ENCODE data around the gene NLN. TPM values are rescaled to one million over a fixed set of nuclear protein-coding genes. Genes with fewer than 3 reads are reported as not detected.

The NLN gene
- total RNA-seq, 4 donors from 2014 or later = 8.7 to 11.9 (median 9.1) TPM

DNA sequence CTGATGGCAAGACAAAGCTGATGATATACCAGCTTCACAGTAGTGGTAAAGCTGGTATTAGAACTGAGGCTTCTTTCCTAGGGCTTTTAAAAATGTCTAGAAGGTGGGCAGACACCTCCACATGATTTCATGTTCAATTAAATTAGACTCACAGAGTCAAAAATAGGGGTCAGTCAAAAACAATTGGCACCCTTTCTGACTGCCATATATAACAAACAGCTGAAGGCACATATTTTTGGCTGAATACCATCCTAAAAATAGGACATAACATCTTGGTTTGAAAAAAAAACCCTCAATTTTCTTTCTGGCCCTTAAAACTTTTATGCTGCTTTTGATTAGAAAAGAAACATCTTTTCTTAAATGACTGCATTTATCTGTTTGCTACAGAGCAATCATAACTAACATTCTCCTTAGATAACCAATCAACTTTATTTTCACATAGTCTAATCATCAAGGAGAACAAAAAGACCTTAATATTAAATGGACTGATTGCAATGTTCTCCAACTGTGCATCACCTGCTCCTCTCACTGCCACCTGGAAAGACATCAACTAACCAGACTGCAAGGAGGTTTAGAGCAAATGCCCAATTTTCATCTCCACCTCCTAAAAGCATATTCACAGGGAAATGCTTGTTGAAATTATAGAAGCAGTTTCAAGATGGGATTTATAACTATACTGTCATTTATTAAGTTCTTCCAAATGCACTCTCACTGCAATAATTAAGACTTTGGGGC, 3.3 kb upstream of the NLN start:
- H3K27me3 ChIP-seq = no peaks in the 10 kb centered on the region
- H3K4me3 ChIP-seq = no peak overlapping the region
- no peak for DNase-seq (ENCODE audit: extremely low spot score)
- peaks cover 10 to 22% (median 18%) of the 10 kb centered on the region in 4 donors for H3K4me1 ChIP-seq
- intact Hi-C loops (cut with DNase I) = no loop called here
- no peak for TF ChIP-seq POLR2AphosphoS5 (IDR thresholded peaks at IDR 0.05)
- TF ChIP-seq, protein P1, sequence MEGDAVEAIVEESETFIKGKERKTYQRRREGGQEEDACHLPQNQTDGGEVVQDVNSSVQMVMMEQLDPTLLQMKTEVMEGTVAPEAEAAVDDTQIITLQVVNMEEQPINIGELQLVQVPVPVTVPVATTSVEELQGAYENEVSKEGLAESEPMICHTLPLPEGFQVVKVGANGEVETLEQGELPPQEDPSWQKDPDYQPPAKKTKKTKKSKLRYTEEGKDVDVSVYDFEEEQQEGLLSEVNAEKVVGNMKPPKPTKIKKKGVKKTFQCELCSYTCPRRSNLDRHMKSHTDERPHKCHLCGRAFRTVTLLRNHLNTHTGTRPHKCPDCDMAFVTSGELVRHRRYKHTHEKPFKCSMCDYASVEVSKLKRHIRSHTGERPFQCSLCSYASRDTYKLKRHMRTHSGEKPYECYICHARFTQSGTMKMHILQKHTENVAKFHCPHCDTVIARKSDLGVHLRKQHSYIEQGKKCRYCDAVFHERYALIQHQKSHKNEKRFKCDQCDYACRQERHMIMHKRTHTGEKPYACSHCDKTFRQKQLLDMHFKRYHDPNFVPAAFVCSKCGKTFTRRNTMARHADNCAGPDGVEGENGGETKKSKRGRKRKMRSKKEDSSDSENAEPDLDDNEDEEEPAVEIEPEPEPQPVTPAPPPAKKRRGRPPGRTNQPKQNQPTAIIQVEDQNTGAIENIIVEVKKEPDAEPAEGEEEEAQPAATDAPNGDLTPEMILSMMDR (IDR thresholded peaks at IDR 0.05) = no peak
- TF ChIP-seq EP300 (IDR thresholded peaks at IDR 0.05) = no peak
- TF ChIP-seq POLR2A (IDR thresholded peaks at IDR 0.05; ENCODE audit: low read depth) = no peak
- H3K27ac ChIP-seq (replicated peaks in 1 of 4) = no peak overlapping the region
- peaks cover 0 to 15% (median 2%) of the 10 kb centered on the region in 4 donors for H3K36me3 ChIP-seq
- H3K9me3 ChIP-seq = no peaks in the 10 kb centered on the region

DNA sequence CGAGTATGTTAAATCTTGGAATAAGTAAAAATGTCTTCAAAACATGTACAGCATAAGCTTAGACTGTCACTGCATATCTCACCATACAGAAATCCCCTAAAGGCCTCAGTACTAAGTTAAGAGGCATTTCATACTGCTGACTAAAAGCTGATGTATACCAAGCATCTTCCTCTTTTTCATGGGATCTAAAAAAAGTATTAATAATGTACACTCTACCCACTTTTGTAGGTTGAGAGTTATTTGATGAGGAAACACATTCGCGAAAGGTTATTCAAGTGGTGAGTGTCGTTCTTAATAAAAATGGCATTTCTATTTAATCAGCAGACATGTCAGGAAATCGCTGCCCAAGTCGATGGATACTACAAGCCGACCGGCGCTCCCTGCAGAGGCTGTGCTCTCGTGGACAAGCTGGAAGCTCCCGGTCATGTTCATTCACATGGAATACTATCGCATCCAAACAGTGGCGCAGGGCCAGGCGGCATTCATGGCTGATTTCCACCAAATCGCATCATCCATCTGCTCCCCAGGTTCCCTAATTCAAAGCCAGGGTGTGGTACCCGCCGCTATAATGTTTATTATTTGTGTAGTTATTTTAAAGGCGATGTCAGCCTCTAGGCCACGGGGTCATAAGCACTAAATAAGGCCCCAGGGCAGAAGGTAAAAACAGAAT, 820 bp upstream of the NLN start:
- H3K9me3 ChIP-seq = no peaks in the 10 kb centered on the region
- intact Hi-C loops (cut with DNase I) = loop anchor here (5.0 kb wide), 2 partner anchors 206 to 421 kb away; partner anchors contain the start of genes ERBIN and SREK1
- H3K36me3 ChIP-seq = peaks cover 0 to 13% (median 0%) of the 10 kb centered on the region in 4 donors
- H3K27ac ChIP-seq (replicated peaks in 1 of 4) = peak overlapping the region; percentile 75 to 86 (median 80)
- no peaks in the 10 kb centered on the region for H3K27me3 ChIP-seq
- H3K4me3 ChIP-seq = peak overlapping the region; percentile 77 to 99 (median 91)
- no peak for TF ChIP-seq POLR2A (IDR thresholded peaks at IDR 0.05; ENCODE audit: low read depth)
- TF ChIP-seq POLR2AphosphoS5 (IDR thresholded peaks at IDR 0.05) = peak in 1 of 2 donors; percentile 20
- TF ChIP-seq, protein P1 (IDR thresholded peaks at IDR 0.05) = no peak
- no peak for TF ChIP-seq EP300 (IDR thresholded peaks at IDR 0.05)
- H3K4me1 ChIP-seq = peaks cover 10 to 35% (median 28%) of the 10 kb centered on the region in 4 donors
- peak; percentile 93 for DNase-seq (ENCODE audit: extremely low spot score)
- 2% methylated on average over 19 of the region's 19 CpGs for WGBS

- H3K36me3 ChIP-seq = peaks cover 0 to 7% (median 0%) of the 10 kb centered on the region in 4 donors
- no peaks in the 10 kb centered on the region for H3K9me3 ChIP-seq
- DNase-seq (ENCODE audit: extremely low spot score) = no peak
- peak overlapping the region; percentile 75 to 86 (median 80) for H3K27ac ChIP-seq (replicated peaks in 1 of 4)
- TF ChIP-seq POLR2AphosphoS5 (IDR thresholded peaks at IDR 0.05) (no peak), POLR2A (IDR thresholded peaks at IDR 0.05; ENCODE audit: low read depth) (no peak), EP300 (IDR thresholded peaks at IDR 0.05) (no peak)
- TF ChIP-seq, protein P1 (IDR thresholded peaks at IDR 0.05) = no peak
- H3K27me3 ChIP-seq = no peaks in the 10 kb centered on the region
- H3K4me1 ChIP-seq = peaks cover 10 to 35% (median 28%) of the 10 kb centered on the region in 4 donors
- intact Hi-C loops (cut with DNase I) = loop anchor here (5.0 kb wide), 2 partner anchors 205 to 420 kb away; partner anchors contain the start of genes ERBIN and SREK1
- 3% methylated on average over 24 of the region's 28 CpGs for WGBS
- H3K4me3 ChIP-seq = peak overlapping the region; percentile 77 to 99 (median 91)
These were observed 784 bp downstream of the NLN start for GRCh38 chr5:65722575-65723403.

- Histone ChIP-seq H3K9me3 (no peaks in the 10 kb centered on the region), H3K36me3 (no peaks in the 10 kb centered on the region), H3K27me3 (no peaks in the 10 kb centered on the region), H3K4me1 (peaks cover 6 to 22% (median 17%) of the 10 kb centered on the region in 4 donors), H3K4me3 (no peak overlapping the region), H3K27ac (replicated peaks in 1 of 4) (no peak overlapping the region)
- no peak for TF ChIP-seq EP300 (IDR thresholded peaks at IDR 0.05)
- TF ChIP-seq POLR2A (IDR thresholded peaks at IDR 0.05; ENCODE audit: low read depth) = no peak
- TF ChIP-seq, protein P1 (IDR thresholded peaks at IDR 0.05) = no peak
- no peak for TF ChIP-seq POLR2AphosphoS5 (IDR thresholded peaks at IDR 0.05)
- intact Hi-C loops (cut with DNase I) = no loop called here
- DNase-seq (ENCODE audit: extremely low spot score) = no peak
- 82% methylated on average over 7 of the region's 7 CpGs for WGBS
These were observed 5.6 kb downstream of the NLN start for GRCh38 chr5:65727491-65728156.
